ENCODE results near the gene RFC5.
"Not testable (repeated sequence)": the region's sequence is repeated elsewhere in the genome, so short reads cannot be mapped to it uniquely, and the experiment has no call there.

Gene RFC5, protein sequence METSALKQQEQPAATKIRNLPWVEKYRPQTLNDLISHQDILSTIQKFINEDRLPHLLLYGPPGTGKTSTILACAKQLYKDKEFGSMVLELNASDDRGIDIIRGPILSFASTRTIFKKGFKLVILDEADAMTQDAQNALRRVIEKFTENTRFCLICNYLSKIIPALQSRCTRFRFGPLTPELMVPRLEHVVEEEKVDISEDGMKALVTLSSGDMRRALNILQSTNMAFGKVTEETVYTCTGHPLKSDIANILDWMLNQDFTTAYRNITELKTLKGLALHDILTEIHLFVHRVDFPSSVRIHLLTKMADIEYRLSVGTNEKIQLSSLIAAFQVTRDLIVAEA

DNA sequence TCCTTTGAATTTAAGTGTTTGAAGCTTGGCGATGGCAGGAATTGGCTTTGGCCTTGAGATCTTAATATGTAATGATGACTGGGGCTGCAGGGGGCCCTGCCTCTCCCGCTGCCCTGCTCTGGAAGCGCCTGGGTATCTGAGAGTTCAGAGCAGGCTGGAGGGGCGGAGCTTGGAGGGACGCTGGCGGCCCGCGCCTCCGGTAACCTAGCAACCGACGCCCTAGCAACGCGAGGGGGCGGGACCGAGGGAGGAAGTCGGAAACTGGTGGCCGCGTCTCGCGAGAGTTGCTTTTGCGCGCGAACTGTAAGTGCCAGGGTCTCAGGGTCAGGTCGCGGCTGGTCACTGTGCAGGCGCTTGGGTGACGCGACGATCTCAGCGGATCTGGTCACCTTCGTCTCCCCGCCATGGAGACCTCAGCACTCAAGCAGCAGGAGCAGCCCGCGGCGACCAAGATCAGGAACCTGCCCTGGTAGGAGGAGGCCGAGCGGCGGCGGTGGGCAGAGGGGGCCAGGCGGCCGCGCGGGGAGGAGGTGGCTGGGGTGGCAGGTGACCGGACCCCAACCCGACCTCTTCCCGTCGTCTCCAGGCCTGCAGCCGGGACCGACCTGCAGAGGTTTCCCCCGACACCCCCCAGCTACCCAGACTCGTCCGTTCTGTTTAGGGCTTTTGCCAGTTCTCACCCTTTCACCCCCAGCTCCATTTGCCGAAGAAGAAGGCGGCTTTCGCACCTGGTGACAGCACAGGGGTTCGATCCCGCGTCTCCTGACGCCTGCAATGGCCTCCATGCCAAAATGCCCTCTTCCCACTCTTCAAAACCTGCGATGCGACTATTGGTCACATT lies at the start of gene RFC5:
RFC5 (plus strand) TSS at position 280 of the 841 bp plus-strand sequence; CDS start at position 405, 125 bp downstream.
- peak; percentile 94 to 99 for DNase-seq

DNA sequence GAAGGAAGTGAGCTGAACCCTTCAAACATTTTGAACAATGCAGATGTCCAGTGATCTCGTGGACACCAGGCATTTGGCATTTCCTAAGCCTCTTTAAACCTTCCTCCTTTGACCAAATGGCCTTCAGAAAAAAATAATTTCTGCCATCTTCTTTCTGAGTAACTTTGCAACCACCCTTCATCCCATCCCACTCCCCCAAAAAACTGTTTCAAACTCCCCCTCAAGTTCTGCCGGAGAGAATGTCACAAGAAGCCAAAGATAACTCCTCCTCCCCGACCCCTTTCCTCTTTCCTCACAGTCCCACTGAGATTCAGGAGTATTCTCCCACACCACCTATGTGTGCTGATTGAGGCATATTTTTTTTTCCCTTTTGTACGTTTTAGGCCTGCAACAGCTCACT lies 49.5 kb upstream of the RFC5 start:
- no peak for DNase-seq

DNA sequence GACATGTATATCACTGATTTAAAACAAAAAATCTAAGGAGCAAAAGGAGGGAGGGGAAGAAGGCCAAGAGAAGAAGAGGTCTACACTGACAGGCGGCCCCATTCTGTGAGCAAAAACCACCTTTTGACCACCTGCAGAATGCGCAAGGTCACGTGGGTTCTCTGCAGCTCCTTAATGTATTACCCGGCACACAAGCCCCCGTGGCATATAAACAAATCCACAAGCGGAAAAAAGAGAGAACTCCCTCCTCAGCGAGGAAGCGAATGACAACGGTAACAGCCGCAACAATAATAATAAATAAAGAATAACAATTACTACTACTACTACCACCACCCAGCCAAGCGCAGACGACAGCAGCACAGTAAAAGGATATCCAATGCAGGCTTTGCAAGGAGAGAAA lies 49.0 kb upstream of the RFC5 start:
- no peak for DNase-seq

DNA sequence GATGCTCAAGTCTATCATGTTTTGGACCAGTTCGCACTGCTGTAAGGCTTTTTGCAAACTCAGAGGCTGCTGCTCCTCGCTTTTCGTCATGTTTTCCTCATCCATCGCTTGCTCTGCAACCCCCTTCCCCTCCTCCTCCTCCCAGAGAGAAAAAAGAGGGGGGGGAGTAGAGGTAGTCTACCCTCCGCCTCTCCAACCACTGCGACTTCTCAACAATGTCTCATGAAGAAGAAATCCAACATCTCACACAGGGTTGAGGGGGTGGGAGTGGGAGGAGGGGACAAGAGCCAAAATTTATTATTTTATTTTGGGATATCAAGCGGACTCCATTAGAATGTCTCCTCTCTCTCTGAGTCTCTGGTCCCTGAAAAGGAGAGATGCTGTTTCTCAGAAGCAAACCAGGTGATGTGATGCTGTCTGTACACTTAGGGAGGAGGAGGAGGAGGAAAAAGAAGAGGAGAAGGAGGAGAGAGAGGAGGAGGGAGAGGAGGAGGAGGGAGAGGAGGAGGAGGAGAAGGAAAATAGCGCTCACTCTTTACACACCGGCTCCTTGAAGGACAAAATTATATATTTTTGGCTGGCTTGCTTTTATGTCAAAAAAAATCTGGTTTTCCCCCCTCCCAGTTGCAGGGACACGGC lies 48.2 kb upstream of the RFC5 start:
- DNase-seq = no peak

DNA sequence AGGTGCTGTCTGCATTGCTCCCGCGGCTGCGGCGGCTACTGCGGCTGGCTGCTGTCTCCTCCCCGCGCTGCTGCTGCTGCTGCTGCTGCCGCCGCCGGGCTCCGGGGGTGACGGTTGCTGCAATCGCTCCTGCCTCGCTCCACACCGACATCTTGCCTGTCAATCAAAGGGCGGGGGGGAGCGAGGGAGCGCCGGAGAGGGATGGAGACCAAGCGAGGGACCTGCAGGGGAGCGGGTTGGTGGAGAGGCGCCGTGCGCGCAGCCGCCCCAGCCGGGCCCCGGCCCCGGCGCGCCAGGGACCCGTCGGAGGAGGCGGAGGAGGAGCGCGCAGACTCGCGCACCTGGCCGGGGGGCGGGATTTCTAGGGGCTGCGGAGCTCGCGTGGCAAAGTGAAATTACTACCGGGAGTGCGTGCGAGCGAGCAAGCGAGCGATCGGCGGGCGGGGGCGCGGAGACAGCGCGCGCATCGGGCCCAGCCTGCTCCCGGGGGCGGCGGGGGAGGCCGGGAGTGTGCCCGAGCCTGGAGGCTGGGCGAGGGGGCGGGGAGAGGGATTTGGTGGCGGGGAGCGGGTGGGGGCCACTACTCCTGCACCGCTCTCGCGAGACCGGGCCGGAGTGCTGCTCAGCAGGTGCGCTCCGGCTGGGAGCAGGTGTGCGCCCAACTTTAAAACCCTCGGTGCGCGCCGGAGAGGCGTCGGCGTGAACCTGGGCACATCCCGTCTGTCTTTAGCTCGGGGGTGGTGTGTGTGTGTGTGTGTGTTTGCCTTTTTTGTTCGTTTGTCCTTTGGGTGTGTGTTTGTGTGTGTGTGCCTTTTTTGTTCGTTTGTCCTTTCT lies 47.5 kb upstream of the RFC5 start, which contains the start of gene KSR2:
KSR2 (minus strand) TSS at position 165 of the 834 bp plus-strand sequence. CDS start 735 bp downstream, outside the sequence.
- no peak for DNase-seq

DNA sequence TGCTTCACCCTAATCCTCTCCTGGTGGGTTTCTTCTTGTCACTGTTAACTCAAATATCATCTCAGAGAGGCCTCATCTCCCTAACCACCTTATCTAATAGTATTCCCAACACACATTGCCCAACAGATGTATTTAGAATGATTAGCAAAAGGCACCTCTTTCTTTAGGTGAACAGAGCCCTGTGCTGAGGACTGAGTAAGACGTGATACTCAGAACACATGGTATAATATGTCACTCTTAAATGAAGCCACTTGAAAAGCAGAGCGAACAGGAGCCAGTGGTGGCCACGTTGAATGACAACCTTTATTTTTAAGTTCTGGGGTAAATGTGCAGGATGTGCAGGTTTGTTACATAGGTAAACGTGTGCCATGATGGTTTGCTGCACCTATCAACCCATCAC lies 46.2 kb upstream of the RFC5 start:
- no peak for DNase-seq

DNA sequence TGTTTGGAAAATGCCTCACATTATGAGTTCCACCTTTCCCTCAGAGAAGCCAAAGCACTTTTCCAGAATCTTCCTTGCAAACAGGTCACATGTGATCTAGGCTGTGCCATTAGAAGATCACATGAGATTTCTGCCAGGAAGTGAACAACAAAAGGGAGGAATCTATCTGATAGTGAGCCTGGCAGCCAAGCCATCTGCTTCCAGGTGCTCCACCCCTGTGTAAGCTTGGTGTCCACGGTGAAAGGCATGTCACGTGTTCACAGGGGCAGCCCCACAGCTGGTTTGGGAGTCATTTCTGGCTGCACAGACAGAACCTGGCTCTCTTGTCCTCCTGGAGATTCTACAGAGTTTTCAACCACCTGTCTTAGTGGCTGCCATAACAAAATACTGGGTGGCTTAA lies 44.2 kb upstream of the RFC5 start:
- DNase-seq = no peak

DNA sequence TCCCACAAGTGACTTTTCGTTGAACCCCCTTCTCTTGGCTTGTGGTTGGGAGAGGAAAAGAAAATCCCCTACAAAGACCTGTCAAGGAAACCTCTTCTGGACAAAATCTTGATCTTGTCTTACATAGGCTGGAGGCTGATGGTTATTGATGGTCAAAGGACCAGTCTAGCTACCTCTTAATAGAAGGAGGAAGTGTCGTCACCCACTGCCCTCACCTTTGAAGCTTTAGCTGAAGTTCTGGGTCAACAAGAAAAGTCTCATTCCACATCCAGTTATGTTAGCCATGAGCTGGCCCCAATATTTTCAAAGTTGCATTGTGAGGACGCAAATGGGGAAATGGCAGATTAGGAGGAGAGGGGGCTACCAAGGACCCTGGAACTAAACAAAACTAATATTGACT lies 41.5 kb upstream of the RFC5 start:
- DNase-seq = no peak

DNA sequence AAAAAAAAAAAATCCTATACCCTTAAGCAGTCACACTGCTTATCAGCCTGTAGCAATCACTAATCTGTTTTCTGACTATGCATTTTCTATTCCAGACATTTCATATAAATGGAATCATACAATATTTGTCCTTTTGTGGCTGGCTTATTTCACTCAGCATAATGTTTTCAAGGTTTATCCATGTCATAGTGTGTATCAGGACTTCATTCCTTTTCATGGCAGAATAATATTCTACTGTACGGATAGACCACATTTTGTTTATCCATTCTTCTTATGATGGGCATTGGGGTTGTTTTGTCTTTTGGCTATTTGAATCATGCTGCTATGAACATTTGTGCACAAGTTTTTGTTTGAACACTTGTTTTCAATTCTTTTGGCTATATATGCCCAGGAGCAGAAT lies 39.1 kb upstream of the RFC5 start:
- no peak for DNase-seq

DNA sequence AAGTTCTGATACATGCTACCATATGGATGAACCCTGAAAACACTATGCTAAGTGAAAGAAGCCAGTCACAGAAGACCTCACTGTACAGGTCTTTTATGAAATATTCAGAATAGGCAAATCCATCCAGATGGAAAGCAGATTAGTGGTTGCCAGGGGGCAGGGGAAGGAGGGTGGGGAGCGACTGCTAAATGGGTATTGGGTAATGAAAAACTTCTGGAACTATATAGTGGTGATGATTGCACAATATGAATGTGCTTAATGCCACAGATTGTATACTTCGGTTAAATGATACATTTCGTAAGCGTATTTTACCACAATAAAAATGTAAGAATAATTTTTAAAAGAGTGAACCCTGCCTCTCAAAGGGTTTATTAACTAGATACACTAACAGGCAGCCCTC lies 35.9 kb upstream of the RFC5 start:
- DNase-seq = no peak

DNA sequence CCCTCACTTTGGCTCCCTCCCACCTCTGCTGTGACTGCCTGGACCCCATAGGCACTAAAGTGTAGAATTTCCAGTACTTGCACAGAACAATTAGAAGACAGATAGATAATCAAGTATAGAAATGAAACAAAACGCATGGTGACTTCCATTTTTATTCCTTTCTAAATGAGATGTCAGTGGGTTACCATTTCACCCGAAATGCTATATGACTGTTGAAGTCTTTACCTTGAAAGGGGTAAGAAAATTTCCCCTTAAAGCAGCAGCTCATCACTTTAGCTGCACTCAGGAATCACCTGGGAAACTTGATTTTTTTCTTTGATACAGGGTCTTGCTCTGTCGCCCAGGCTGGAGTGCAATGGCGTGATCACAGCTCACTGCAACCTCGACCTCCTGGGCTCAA lies 35.2 kb upstream of the RFC5 start:
- DNase-seq = no peak

DNA sequence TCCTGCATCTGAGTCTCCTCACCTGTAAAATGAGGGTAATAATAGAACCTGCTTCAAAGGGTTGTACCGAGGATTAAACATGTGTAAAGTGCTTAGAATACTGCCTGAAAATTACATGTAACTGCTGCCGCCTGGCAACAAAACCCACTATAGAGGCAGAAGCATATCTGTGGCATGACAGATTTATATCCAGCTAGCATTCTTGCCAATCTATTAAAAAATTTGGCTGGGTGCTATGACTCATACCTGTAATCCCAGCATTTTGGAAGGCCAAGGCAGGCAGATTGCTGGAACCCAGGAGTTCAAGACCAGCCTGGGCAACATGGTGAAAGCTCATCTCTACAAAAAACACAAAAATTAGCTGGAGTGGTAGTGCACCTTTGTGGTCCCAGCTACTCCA lies 31.3 kb upstream of the RFC5 start:
- no peak for DNase-seq

DNA sequence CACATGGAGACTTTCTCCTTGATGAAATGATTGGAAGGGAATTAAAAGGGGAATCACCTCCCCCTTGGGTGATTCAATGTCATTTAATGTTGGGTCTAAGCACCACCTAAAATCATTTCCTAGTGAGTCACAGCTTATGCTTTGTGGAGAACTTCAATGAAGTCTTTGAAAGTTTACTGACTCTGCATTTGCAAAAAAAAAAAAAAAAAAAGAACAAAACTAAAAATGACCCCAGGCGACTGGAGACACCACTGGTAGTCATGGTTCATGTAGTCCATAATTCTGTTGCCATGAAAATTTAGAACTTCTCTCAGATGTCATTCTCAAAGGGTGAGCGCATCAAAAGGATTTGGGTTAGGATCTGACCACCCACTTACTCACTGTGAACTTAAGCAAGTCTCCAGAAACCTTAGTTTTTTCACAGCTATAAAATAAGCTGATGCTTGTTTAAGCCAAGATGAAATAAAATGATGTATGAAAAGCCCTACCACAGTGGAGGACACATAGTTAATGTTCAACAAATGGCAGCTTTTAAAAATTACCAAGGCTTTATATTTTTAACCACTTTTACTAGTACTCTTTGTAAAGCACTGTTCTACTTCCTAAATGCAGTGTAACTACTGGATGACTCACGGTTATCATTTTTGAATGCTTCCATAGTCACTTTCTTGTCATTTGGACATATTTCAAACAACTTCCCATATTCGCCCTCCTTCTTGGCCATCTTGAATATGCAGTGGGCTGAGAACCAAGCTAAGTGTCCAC lies 29.6 kb upstream of the RFC5 start:
- DNase-seq = no peak

DNA sequence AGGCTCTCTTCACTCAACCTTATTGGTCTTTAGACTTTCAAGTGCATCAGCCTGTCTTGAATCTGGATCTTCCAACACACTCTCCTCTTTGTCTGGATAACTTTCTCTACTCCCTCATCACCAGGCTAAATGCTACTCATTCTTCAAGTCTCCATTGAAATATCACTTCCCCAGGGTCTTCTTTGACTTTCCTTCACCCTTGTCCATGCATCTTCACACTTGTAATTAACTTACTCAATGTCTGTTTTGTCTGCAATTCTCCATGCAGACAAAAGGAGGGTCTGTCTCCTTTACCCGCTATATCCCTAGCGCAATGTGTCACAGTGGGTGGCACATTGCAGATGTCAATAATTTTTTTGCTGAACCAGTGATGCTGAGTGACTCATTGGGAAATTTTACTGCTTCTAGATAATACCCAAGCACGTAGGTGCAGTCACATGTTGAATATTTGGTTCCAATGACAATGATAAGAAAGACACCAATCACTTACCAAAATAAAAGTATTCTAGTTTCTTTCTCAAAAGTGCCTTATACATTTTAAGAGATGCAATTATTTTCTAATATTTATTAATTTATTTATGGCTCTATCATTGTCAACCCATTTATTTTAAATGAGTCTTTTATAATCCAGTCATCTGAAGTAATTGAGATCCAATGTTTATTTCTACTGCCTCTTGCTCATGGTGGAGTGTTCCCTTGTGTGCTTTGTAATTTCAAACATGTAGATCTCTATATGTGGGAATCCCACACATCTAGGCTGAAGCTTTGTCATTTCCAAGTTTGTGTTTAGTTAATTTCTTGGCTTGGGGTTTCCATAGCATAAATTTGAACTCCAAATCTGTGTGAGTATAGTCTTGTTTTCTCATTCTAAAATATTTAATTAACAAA lies 21.7 kb upstream of the RFC5 start:
- no peak for DNase-seq

DNA sequence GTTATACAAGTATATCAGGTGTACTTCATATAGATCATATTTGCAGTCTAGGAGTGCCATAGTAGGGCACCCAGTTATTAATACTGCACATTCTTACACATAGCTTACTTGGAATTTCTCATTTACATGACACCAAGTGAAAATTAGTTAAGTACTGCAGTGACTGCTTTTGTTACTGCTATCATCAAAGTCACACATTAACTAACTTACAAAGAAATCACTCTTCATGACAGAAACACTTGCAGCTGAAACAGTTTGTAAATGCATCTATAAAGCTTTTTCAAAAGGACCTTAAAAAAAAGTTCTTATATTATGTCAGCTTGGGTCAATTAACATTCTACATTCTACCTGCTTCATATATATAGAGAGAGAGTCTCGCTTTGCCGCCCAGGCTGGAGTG lies 17.8 kb upstream of the RFC5 start:
- no peak for DNase-seq

DNA sequence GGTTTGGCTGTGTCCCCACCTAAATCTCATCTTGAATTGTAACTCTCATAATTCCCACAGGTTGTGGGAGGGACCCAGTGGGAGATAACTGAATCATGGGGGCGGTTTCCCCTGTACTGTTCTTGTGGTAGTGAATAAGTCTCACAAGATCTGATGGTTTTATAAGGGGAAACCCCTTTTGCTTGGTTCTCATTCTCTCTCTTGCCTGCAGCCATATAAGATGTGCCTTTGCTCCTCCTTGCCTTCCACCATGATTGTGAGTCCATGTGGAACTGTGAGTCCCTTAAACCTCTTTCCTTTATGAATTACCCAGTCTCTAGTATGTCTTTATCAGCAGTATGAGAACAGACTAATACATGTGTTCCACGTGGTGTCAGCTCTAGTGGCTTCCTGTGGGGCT lies 16.7 kb upstream of the RFC5 start:
- not testable (repeated sequence) for DNase-seq

DNA sequence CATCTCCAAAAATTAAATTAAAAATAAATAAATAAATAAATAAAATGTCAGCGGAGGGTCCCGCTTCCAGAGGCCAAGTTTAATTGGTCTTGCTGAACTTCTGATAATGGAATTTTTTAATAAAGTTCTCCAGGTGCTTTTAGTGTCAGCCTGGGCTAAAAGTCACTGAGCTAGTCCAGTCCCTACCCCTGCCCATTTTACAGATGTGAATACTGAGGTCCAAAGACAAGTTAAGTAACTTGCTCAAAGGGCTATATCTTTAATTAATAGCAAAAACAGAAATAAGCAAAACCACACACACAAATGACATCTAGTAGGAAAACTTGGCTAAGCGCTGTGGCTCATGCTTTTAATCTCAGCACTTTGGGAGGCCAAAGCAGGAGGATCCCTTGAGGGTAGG lies 5.6 kb upstream of the RFC5 start:
- DNase-seq = no peak

DNA sequence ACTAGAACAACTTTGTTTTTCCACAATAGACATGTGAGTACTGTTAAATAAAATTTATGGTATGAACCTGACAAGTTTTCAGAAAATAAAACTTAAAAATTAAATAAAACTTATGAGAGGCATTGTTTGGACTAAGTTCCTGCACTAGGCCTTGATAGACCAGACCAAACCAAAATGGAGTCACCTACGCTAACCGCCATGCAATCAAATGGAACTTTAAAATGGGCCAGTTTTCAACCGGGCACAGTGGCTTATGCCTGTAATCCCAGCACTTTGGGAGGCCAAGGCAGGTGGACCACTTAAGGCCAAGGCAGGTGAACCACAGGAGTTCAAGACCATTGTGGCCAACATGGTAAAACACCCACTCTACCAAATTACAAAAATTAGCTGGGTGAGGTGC lies 5.1 kb upstream of the RFC5 start:
- no peak for DNase-seq

DNA sequence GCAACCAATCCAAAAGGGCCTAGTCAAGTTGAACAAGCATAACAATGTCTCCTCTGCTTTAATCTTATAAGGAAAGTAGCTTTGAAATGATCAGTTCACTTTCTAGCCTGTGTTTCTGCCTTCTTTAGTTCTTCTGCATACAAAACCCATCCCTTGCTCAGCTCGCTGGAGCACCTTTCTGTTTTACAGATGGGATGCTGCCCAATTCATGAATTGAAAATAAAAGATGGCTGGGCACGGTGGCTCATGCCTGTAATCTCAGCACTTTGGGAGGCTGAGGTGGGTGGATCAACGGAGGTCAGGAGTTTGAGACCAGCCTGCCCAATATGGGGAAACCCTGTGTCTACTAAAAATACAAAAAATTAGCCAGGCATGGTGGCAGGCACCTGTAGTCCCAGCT lies 4.5 kb upstream of the RFC5 start:
- DNase-seq = no peak

DNA sequence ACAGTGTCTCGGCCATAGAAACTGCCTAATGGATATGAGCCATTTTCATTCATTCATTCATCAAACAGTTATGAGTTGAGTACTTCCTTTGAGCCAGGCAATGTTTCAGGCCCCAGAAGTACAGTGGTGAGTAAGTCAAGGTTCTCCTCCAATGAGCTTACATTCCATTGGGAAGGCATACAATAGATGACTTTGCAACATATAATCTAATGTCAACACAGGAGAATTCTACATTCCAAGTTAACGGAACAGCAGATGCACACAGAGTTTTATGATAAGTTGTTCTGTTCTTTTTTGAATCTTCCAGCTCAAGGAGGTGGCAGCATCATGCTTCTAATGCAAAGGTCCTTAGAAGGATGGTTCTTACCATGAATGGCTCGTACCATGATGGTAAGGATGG lies 3.2 kb upstream of the RFC5 start:
- no peak for DNase-seq

DNA sequence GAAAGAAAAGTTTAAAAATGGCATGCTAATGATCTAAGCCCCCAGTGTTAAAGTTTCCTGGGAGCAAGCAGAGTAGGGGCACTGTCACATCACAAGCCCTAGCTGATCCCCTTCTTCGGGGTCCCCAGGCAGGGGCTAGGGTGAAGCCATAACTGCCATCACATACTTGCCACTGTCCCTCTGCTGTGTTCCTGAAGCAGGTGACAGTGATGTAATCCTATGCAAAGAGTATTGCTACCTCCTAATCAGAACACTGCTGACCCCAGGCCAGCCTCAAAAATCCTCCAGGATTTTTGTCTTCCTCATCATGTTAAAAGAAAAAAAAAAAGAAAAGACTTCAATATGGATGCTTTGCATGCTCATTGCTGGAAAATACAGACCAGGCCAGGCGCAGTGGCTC lies 1.2 kb upstream of the RFC5 start:
- DNase-seq = no peak

Data from NCI-H446 (cell line).